MM.1S (cell line): ENCODE measurements around the gene CCDC117.

Experiments
- DNase-seq: peaks from one replicate; pipeline ENCODE4 v3.0.0-alpha.2; 2015
- H2AFZ ChIP-seq: fragments of 300-600 bp; sonication (generic); 2 replicates; pipeline ENCODE4 v1.6.0; 2016; ENCODE audit warnings: antibody characterized with exemption, low read length
- H3F3A ChIP-seq: fragments of 300-600 bp; sonication (generic); 2 replicates; pipeline ENCODE4 v1.6.1; 2016; ENCODE audit warnings: mild to moderate bottlenecking, antibody characterized with exemption, low read length, moderate library complexity, mixed read lengths; ENCODE audit not compliant: insufficient read depth
- H3K27ac ChIP-seq: fragments of 300-600 bp; sonication (generic); 2 replicates; pipeline ENCODE4 v1.5.1; 2016; ENCODE audit warnings: mild to moderate bottlenecking, low read length
- H3K27me3 ChIP-seq: fragments of 300-600 bp; sonication (generic); replicated peaks from 2 replicates; pipeline ENCODE4 v1.6.0; 2016; ENCODE audit warnings: low read length; ENCODE audit not compliant: insufficient read depth
- H3K36me3 ChIP-seq: fragments of 300-600 bp; sonication (generic); replicated peaks from 2 replicates; pipeline ENCODE4 v1.6.1; 2016; ENCODE audit warnings: mild to moderate bottlenecking, low read length, mixed read lengths; ENCODE audit not compliant: insufficient read depth
- H3K4me1 ChIP-seq: fragments of 300-600 bp; sonication (generic); 2 replicates; pipeline ENCODE4 v1.6.1; 2016; ENCODE audit warnings: low read length, mixed read lengths
- H3K4me2 ChIP-seq: fragments of 300-600 bp; sonication (generic); 2 replicates; pipeline ENCODE4 v1.6.0; 2016; ENCODE audit warnings: low read depth, low read length
- H3K4me3 ChIP-seq: fragments of 300-600 bp; sonication (generic); 2 replicates; pipeline ENCODE4 v1.5.1; 2016; ENCODE audit warnings: low read length, mixed read lengths
- H3K79me2 ChIP-seq: fragments of 300-600 bp; sonication (generic); 2 replicates; pipeline ENCODE4 v1.6.1; 2016; ENCODE audit warnings: mixed run types, low read length, mixed read lengths
- H3K9ac ChIP-seq: fragments of 300-600 bp; sonication (generic); 2 replicates; pipeline ENCODE4 v1.6.1; 2016; ENCODE audit warnings: low read length, mixed read lengths
- H3K9me2 ChIP-seq: fragments of 300-600 bp; sonication (generic); replicated peaks from 2 replicates; pipeline ENCODE4 v1.6.1; 2016; ENCODE audit warnings: mild to moderate bottlenecking, low read length, mixed read lengths; ENCODE audit not compliant: insufficient read depth
- H3K9me3 ChIP-seq: fragments of 300-600 bp; sonication (generic); replicated peaks from 2 replicates; pipeline ENCODE4 v1.6.1; 2016; ENCODE audit warnings: mild to moderate bottlenecking, low read length, mixed read lengths; ENCODE audit not compliant: insufficient read depth
- H4K20me1 ChIP-seq: fragments of 300-600 bp; sonication (generic); 2 replicates; pipeline ENCODE4 v1.6.1; 2016; ENCODE audit warnings: mild to moderate bottlenecking, low read length, moderate library complexity, mixed read lengths; ENCODE audit not compliant: insufficient read depth
- CTCF ChIP-seq: fragments of 300-600 bp; sonication (generic); IDR thresholded peaks from 2 replicates; pipeline ENCODE4 v1.5.1; 2016; ENCODE audit warnings: antibody characterized with exemption, low read length, mixed read lengths
- EZH2 ChIP-seq: fragments of 300-600 bp; sonication (generic); optimal IDR thresholded peaks from 2 replicates; pipeline ENCODE3; 2017; ENCODE audit warnings: low read depth, mild to moderate bottlenecking, antibody characterized with exemption, low read length, mixed read lengths
- EZH2phosphoT487 ChIP-seq: fragments of 300-600 bp; sonication (generic); IDR thresholded peaks from 2 replicates; pipeline ENCODE4 v1.6.1; 2018; ENCODE audit warnings: antibody characterized with exemption, low read length

CCDC117 gene

GRCh38 chr22:28791124-28791523, 18.6 kb downstream of the CCDC117 start:
- Histone ChIP-seq H3F3A (peaks cover 66% of the 10 kb centered on the region), H3K27me3 (no peaks in the 10 kb centered on the region), H3K4me1 (peaks cover 73% of the 10 kb centered on the region), H3K27ac (peak overlapping the region; percentile 96), H3K9me2 (no peaks in the 10 kb centered on the region), H3K36me3 (peaks cover 13% of the 10 kb centered on the region), H3K79me2 (peaks cover 53% of the 10 kb centered on the region), H4K20me1 (peaks cover 17% of the 10 kb centered on the region), H3K4me2 (peak overlapping the region; percentile 71), H3K4me3 (no peak overlapping the region), H3K9ac (peak overlapping the region; percentile 56), H2AFZ (no peak overlapping the region), H3K9me3 (no peaks in the 10 kb centered on the region)
- DNase-seq: peak; percentile 6
- TF ChIP-seq EZH2 (no peak), CTCF (no peak), EZH2phosphoT487 (no peak)

- Histone ChIP-seq H3K9ac (peak overlapping the region; percentile 81), H3K9me3 (no peaks in the 10 kb centered on the region), H4K20me1 (peaks cover 17% of the 10 kb centered on the region), H3K9me2 (no peaks in the 10 kb centered on the region), H3F3A (peaks cover 75% of the 10 kb centered on the region), H3K4me2 (peak overlapping the region; percentile 71), H2AFZ (no peak overlapping the region), H3K4me1 (peaks cover 81% of the 10 kb centered on the region), H3K36me3 (peaks cover 20% of the 10 kb centered on the region), H3K79me2 (peaks cover 53% of the 10 kb centered on the region), H3K4me3 (no peak overlapping the region), H3K27me3 (no peaks in the 10 kb centered on the region), H3K27ac (peak overlapping the region; percentile 96)
- peak; percentile 95 for DNase-seq
- TF ChIP-seq EZH2phosphoT487: no peak
- TF ChIP-seq CTCF: no peak
- TF ChIP-seq EZH2: no peak
Observed at GRCh38 chr22:28791841-28792490, 19.5 kb downstream of the CCDC117 start.

GRCh38 chr22:28792491-28793383, 20.2 kb downstream of the CCDC117 start:
- Histone ChIP-seq H3K79me2 (peaks cover 53% of the 10 kb centered on the region), H3K9me3 (no peaks in the 10 kb centered on the region), H3K27me3 (no peaks in the 10 kb centered on the region), H3F3A (peaks cover 82% of the 10 kb centered on the region), H3K9me2 (no peaks in the 10 kb centered on the region), H3K4me2 (peak overlapping the region; percentile 71), H4K20me1 (peaks cover 17% of the 10 kb centered on the region), H3K4me3 (no peak overlapping the region), H3K9ac (peak overlapping the region; percentile 81), H3K27ac (peak overlapping the region; percentile 96), H3K36me3 (peaks cover 23% of the 10 kb centered on the region), H3K4me1 (peaks cover 79% of the 10 kb centered on the region), H2AFZ (no peak overlapping the region)
- TF ChIP-seq CTCF (no peak), EZH2phosphoT487 (no peak), EZH2 (no peak)
- peak; percentile 78 for DNase-seq
